Sigmoid colon (tissue), 3 donors: Measurements from ENCODE around the gene ZC3H8.

Experiments used
- POLR2A ChIP-seq, 2 donors: fragments of 450-650 bp; IDR thresholded peaks; one replicate each; pipeline ENCODE4 v1.6.1; 2016; ENCODE audit warnings: antibody characterized with exemption in 2 of 2, mild to moderate bottlenecking in 2 of 2, moderate library complexity in 2 of 2
- TF ChIP-seq, protein P1 (sequence below), 4 experiments: fragments of 450-650 bp in 3 of 4; fragments of 200-600 bp in 1 of 4; IDR thresholded peaks; one replicate each; pipeline ENCODE4 v1.5.1; 2016 to 2019; ENCODE audit warnings: antibody characterized with exemption in 4 of 4, mild to moderate bottlenecking in 3 of 4, moderate library complexity in 2 of 4

- TF ChIP-seq POLR2A (IDR thresholded peaks at IDR 0.05) = no peak
- TF ChIP-seq, protein P1, sequence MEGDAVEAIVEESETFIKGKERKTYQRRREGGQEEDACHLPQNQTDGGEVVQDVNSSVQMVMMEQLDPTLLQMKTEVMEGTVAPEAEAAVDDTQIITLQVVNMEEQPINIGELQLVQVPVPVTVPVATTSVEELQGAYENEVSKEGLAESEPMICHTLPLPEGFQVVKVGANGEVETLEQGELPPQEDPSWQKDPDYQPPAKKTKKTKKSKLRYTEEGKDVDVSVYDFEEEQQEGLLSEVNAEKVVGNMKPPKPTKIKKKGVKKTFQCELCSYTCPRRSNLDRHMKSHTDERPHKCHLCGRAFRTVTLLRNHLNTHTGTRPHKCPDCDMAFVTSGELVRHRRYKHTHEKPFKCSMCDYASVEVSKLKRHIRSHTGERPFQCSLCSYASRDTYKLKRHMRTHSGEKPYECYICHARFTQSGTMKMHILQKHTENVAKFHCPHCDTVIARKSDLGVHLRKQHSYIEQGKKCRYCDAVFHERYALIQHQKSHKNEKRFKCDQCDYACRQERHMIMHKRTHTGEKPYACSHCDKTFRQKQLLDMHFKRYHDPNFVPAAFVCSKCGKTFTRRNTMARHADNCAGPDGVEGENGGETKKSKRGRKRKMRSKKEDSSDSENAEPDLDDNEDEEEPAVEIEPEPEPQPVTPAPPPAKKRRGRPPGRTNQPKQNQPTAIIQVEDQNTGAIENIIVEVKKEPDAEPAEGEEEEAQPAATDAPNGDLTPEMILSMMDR (IDR thresholded peaks at IDR 0.05) = no peak
Observed at GRCh38 chr2:112304298-112304941, 49.6 kb upstream of the ZC3H8 start.
